ENCODE data around the gene ADGRA1. TPM values are rescaled to one million over a fixed set of nuclear protein-coding genes. Genes with fewer than 3 reads are reported as not detected.
A peak's percentile ranks its signal among the peaks of the same experiment; 100 is the strongest.

Gene ADGRA1
- total and polyA plus RNA-seq, 2 experiments from 2014 or later: 0.23 to 0.52 TPM

DNA sequence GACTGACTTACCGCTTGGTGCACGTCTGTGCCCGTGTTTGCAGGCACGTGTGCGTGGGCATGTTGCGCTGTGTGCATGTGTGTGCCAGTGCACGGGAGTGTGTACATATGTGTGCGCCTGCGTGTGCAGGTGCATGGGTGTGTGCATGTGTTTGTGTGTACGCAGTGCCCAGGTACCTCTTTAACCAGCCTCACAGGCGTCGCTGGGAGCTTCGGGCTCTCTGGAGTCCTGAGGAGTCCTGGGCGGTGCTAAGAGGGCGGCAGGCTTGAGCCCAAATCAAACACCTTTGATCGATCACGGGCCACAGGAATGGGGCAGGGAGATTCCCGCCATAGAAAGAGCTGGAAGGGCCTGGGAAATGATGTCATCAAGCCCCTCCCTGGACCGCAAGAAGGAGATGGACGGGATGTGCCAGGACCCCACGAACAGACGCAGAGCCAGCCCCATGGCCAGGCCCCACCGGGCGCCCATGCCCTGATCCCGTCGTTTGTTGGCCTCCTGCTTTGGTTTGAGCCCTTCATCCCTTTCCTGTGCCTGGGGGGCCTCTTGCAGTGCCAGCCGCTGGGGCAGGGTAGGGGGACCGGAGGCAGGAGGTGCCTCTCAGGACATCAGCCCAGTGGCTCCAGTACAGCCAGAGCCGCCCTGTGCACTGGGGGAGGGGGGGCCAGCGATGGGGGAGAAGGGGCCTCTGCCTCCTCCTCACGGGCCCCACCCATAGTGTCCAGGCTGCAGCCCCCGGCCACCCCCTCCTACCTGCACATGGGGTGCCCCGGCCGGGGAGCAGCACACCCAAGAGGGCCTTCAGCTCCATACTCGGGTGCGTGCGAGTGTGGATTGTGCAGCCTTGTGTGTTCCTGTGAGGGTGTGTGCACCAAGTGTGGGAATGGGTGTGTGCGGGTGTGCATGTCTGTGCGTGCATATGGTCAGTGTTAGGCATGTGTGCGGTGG, 78.1 kb downstream of the ADGRA1 start:
- no peaks in the 10 kb centered on the region for H4K20me1 ChIP-seq (replicated peaks; ENCODE audit: insufficient read depth)
- no peak overlapping the region for H2AFZ ChIP-seq
- no peaks in the 10 kb centered on the region for H3K79me2 ChIP-seq (replicated peaks; ENCODE audit: insufficient read depth)
- ATAC-seq (no peak), DNase-seq (ENCODE audit: low spot score) (no peak)
- H3K9me3 Mint-ChIP-seq: no peaks in the 10 kb centered on the region
- H3K27ac Mint-ChIP-seq: peak overlapping the region; percentile 56
- H3K4me3 ChIP-seq: no peak overlapping the region
- peaks cover 15% of the 10 kb centered on the region for H3K4me1 Mint-ChIP-seq
- no peak overlapping the region for H3K27ac ChIP-seq (ENCODE audit: low read depth)
- no peak overlapping the region for H3K4me2 ChIP-seq
- no peak overlapping the region; the same call in 2 of the 3 replicates for H3K4me3 Mint-ChIP-seq
- TF ChIP-seq, protein P1, sequence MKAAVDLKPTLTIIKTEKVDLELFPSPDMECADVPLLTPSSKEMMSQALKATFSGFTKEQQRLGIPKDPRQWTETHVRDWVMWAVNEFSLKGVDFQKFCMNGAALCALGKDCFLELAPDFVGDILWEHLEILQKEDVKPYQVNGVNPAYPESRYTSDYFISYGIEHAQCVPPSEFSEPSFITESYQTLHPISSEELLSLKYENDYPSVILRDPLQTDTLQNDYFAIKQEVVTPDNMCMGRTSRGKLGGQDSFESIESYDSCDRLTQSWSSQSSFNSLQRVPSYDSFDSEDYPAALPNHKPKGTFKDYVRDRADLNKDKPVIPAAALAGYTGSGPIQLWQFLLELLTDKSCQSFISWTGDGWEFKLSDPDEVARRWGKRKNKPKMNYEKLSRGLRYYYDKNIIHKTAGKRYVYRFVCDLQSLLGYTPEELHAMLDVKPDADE (IDR thresholded peaks at IDR 0.05): no peak
- TF ChIP-seq EZH2phosphoT487 (IDR thresholded peaks at IDR 0.05; ENCODE audit: unreplicated experiment) (no peak), EZH2 (IDR thresholded peaks at IDR 0.05; ENCODE audit: low read depth, unreplicated experiment) (no peak), NANOG (IDR thresholded peaks at IDR 0.05; ENCODE audit: borderline replicate concordance) (no peak), ZNF331 (CRISPR knock-in tag; IDR thresholded peaks at IDR 0.05; ENCODE audit: low read depth) (no peak), STAT1 (IDR thresholded peaks at IDR 0.05; ENCODE audit: unreplicated experiment) (no peak)
- TF ChIP-seq, protein P2, sequence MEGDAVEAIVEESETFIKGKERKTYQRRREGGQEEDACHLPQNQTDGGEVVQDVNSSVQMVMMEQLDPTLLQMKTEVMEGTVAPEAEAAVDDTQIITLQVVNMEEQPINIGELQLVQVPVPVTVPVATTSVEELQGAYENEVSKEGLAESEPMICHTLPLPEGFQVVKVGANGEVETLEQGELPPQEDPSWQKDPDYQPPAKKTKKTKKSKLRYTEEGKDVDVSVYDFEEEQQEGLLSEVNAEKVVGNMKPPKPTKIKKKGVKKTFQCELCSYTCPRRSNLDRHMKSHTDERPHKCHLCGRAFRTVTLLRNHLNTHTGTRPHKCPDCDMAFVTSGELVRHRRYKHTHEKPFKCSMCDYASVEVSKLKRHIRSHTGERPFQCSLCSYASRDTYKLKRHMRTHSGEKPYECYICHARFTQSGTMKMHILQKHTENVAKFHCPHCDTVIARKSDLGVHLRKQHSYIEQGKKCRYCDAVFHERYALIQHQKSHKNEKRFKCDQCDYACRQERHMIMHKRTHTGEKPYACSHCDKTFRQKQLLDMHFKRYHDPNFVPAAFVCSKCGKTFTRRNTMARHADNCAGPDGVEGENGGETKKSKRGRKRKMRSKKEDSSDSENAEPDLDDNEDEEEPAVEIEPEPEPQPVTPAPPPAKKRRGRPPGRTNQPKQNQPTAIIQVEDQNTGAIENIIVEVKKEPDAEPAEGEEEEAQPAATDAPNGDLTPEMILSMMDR (conservative IDR thresholded peaks at IDR 0.05; ENCODE audit: low read depth in 2 of 2): no peak
- TF ChIP-seq, protein P3, sequence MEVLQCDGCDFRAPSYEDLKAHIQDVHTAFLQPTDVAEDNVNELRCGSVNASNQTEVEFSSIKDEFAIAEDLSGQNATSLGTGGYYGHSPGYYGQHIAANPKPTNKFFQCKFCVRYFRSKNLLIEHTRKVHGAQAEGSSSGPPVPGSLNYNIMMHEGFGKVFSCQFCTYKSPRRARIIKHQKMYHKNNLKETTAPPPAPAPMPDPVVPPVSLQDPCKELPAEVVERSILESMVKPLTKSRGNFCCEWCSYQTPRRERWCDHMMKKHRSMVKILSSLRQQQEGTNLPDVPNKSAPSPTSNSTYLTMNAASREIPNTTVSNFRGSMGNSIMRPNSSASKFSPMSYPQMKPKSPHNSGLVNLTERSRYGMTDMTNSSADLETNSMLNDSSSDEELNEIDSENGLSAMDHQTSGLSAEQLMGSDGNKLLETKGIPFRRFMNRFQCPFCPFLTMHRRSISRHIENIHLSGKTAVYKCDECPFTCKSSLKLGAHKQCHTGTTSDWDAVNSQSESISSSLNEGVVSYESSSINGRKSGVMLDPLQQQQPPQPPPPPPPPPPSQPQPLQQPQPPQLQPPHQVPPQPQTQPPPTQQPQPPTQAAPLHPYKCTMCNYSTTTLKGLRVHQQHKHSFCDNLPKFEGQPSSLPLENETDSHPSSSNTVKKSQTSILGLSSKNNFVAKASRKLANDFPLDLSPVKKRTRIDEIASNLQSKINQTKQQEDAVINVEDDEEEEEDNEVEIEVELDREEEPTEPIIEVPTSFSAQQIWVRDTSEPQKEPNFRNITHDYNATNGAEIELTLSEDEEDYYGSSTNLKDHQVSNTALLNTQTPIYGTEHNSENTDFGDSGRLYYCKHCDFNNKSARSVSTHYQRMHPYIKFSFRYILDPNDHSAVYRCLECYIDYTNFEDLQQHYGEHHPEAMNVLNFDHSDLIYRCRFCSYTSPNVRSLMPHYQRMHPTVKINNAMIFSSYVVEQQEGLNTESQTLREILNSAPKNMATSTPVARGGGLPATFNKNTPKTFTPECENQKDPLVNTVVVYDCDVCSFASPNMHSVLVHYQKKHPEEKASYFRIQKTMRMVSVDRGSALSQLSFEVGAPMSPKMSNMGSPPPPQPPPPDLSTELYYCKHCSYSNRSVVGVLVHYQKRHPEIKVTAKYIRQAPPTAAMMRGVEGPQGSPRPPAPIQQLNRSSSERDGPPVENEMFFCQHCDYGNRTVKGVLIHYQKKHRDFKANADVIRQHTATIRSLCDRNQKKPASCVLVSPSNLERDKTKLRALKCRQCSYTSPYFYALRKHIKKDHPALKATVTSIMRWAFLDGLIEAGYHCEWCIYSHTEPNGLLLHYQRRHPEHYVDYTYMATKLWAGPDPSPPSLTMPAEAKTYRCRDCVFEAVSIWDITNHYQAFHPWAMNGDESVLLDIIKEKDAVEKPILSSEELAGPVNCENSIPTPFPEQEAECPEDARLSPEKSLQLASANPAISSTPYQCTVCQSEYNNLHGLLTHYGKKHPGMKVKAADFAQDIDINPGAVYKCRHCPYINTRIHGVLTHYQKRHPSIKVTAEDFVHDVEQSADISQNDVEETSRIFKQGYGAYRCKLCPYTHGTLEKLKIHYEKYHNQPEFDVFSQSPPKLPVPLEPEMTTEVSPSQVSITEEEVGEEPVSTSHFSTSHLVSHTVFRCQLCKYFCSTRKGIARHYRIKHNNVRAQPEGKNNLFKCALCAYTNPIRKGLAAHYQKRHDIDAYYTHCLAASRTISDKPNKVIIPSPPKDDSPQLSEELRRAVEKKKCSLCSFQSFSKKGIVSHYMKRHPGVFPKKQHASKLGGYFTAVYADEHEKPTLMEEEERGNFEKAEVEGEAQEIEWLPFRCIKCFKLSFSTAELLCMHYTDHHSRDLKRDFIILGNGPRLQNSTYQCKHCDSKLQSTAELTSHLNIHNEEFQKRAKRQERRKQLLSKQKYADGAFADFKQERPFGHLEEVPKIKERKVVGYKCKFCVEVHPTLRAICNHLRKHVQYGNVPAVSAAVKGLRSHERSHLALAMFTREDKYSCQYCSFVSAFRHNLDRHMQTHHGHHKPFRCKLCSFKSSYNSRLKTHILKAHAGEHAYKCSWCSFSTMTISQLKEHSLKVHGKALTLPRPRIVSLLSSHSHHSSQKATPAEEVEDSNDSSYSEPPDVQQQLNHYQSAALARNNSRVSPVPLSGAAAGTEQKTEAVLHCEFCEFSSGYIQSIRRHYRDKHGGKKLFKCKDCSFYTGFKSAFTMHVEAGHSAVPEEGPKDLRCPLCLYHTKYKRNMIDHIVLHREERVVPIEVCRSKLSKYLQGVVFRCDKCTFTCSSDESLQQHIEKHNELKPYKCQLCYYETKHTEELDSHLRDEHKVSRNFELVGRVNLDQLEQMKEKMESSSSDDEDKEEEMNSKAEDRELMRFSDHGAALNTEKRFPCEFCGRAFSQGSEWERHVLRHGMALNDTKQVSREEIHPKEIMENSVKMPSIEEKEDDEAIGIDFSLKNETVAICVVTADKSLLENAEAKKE (CRISPR knock-in tag; IDR thresholded peaks at IDR 0.05): no peak
- peaks cover 10% of the 10 kb centered on the region for H3K4me1 ChIP-seq (ENCODE audit: insufficient read depth)
- no peaks in the 10 kb centered on the region for H3K9me2 ChIP-seq (ENCODE audit: insufficient read depth)
- H3K27me3 Mint-ChIP-seq (ENCODE audit: insufficient read depth, low read depth, poor library complexity): peaks cover 18% of the 10 kb centered on the region
- peaks cover 18% of the 10 kb centered on the region; the same call in 2 of the 3 replicates for H3K36me3 Mint-ChIP-seq (ENCODE audit: low read depth)
- H3K27me3 ChIP-seq (ENCODE audit: insufficient read depth): no peaks in the 10 kb centered on the region
- no peaks in the 10 kb centered on the region for H3F3A ChIP-seq (replicated peaks; ENCODE audit: low read depth)
- H3K36me3 ChIP-seq (ENCODE audit: insufficient read depth): no peaks in the 10 kb centered on the region; the same call in 1 of the 2 replicates
